Activated CD4-positive, alpha-beta T cell treated with anti-CD3 and anti-CD28 coated beads for 24 hours (primary cell): ENCODE results near the gene RASGEF1C.
"Not testable (repeated sequence)": the region's sequence is repeated elsewhere in the genome, so short reads cannot be mapped to it uniquely, and the experiment has no call there.

Experiments used
- DNase-seq, 2 donors: peaks; one replicate each; pipeline ENCODE4 v3.0.0-alpha.2; 2020; ENCODE audit warnings: low read depth in 2 of 2

The RASGEF1C gene

GRCh38 chr5:180100621-180101450 is 108.2 kb downstream of the RASGEF1C start:
- no peak for DNase-seq

- no peak for DNase-seq
Measured at GRCh38 chr5:180099733-180100611, 109.0 kb downstream of the RASGEF1C start.

DNA sequence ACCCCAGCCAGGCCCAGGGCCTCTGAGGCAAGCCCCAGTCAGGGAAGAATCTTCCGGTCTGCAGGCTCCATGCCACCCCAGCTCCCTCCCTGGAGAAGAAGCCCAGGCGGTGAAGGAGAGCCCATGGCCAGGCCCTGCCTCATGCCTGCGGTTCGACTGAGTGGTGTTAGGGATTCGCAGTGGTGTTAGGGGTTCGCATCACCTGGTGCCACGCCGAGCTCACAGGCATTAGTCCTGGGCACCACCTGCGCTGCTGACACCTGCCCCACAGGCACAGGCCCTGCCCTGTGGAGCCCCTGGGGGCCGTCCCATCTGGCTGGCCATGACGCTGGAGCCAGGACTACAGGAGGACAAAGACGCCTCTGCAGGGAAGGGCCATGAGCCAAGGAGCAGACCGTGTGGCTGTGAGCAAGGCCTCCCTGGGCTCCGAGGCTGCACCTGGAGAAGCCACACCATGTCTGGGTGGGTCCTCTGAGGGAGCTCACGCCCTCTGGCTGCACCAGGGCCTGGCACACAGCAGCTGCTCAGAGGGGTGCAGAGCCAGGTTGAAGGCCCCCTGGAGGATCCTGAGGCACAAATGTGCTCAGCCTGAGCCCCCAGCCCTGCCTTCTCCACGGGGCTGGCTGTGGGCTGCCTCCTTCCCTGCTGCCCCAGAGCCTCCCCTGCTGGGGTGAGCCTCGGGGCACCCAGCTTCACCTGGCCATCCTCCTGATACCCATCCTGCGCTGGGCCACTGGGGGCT is 109.8 kb downstream of the RASGEF1C start:
- no peak for DNase-seq

DNA sequence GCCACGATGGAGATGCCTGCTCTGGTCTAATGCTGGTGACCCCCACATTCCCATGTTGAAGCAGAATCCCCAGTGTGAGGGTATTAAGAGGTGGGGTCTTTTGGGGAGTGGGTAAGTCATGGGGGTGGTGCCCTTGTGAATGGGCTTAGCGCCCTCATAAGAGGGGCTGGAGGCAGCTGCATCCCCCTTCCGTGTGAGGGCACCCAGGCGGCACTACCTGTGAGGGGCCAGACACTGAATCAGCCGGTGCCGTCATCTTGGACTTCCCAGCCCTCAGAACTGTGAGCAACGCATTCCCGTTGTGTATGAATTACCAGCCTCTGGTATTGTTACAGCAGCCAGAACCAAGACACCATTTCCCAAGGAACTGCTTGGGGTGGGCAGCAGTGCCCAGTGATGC is 110.5 kb downstream of the RASGEF1C start:
- DNase-seq, result no peak

- DNase-seq, result no peak
Measured at GRCh38 chr5:180097926-180098325, 111.1 kb downstream of the RASGEF1C start.

DNA sequence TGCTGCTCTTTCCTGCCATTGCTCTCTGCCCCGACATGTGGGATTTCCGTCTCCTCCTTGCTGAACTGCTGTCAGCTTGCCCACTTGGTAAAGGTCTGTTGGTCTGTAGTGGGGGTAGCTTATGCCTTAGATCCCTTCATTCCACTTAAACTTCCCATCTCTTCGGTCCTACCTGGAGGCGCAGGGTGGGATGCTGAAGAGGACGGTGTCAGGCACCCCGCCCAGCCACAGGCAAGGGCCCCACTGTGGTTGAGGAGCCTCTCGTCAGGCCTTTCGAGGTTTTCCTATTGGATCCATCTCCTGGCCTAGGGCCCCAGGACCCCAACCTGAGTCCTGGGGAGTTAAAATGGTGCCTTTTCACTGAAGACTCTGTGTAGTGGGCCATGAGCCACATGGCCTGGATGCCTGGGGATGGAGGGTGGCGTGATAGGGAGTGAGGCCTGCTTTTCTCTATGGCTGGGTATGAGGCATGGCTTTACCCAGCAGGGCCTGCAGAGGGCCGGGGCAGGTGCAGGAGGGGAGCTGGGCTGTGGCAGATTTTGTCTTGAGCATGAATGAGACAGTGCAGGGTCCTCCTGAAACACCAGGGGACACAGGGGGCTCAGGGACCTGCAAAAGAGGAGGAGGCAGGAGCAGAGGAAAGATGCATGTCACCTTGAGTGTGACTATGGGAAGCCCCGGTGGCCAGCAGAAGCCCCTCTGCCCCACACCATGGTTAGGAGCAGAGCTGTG is 111.7 kb downstream of the RASGEF1C start:
- no peak for DNase-seq

DNA sequence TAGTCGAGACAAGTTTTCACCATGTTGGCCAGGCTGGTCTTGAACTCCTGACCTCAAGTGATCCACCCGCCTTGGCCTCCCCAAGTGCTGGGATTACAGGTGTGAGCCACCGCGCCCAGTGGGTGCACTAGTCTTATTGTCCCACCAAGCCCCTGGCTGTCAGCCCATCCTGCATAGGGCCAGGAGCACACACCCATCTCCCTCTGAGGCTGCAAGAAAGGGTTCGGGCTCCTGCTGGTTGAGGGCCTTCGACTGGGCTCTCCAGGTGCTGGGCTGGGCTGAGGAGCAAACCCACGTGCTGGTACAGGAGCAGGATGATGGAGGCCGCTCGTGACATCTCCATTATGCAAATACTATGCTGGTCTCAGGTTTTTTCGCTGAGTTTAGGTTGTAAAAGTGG is 112.4 kb downstream of the RASGEF1C start:
- DNase-seq, result no peak

- DNase-seq, result no peak
Measured at GRCh38 chr5:180095545-180095944, 113.5 kb downstream of the RASGEF1C start.

DNA sequence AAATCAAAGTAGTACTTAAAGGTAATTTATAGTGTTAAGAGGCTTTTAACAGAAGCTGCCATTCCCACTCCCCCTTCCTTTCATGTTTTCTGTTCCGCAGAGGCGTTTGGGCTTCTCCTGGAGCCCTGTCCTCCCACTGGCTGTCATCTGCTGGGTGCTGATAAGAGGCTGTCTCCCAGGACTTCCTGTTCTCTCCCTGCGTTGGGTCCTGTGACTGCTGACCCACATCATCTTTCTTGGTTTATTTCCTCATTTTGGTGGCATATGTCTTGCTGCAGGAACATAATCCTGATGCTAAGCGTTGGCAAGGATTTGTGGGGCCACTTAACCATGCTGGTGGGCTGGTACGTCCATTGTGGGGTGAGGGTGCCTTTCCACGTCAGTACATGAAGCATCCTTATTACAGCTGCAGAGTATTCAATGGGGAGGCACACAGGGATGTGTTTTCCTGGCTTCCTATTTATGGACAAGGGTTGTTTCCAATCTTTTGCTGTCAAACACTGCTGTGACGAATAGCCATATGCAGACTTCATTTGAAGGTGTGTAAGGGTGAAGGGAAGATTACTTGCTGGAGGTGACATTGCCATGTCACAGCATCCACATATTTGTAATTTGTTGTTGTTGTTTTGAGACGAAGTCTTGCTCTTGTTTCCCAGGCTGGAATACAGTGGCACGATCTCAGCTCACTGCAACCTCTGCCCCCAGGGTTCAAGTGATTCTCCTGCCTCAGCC is 115.2 kb downstream of the RASGEF1C start:
- no peak for DNase-seq

DNA sequence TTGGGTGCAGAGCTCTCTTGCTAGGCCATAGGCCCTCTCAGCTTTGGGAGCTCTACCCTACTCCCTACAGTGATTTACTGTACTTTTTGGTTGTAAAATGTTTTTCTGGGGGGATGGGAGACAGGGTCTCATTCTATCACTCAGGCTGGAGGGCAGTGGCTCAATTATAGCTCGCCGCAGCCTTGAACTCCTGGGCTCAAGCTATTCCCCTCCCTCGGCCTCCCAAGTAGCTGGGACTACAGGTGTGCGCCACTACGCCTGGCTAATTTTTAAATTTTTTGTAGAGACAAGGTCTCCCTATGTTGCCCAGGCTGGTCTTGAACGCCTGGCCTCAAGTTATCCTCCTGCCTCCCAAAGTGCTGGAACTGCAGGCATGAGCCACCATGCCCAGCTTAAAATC is 115.8 kb downstream of the RASGEF1C start:
- no peak for DNase-seq

DNA sequence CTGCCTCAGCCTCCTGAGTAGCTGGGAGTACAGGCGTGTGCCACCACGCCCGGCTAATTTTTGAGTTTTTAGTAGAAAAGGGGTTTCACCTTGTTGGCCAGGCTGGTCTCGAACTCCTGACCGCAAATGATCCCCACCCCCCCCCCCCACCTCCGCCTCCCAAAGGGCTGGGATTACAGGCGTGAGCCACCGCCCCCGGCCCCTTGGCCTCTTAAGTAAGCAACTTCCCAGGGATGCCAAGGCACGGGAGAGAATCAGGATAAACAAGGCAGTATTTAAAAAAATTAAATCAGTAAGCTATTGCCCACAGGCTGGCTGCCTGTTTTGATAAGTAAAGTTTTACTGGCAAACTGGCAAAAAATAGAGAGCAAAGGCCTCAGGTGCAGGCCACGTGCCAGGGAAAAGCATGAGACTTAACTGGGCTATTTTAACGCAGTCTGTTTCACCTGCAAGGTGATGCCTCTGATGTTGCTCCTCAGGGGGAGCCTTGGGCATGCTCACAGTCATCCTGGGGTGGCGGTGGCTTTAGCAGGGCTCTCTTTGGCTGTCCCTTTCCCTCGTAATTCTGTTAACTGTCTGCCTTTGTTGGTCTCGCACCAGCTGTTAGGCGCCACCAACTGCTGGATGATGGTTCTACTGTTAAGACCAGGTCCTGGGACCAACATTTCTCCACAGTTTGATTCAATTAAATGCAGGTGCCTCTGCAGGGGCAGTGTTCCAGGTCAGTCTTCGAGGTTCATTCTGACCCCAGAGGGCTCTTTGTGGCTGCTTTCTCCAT is 118.1 kb downstream of the RASGEF1C start:
- DNase-seq, result no peak

GRCh38 chr5:180090098-180090768 is 118.8 kb downstream of the RASGEF1C start:
- DNase-seq, result peak; percentile 65 to 68

GRCh38 chr5:180089628-180090027 is 119.4 kb downstream of the RASGEF1C start:
- not testable (repeated sequence) for DNase-seq

GRCh38 chr5:180088561-180088960 is 120.5 kb downstream of the RASGEF1C start:
- no peak for DNase-seq

GRCh38 chr5:180086816-180087399 is 122.1 kb downstream of the RASGEF1C start:
- no peak for DNase-seq

DNA sequence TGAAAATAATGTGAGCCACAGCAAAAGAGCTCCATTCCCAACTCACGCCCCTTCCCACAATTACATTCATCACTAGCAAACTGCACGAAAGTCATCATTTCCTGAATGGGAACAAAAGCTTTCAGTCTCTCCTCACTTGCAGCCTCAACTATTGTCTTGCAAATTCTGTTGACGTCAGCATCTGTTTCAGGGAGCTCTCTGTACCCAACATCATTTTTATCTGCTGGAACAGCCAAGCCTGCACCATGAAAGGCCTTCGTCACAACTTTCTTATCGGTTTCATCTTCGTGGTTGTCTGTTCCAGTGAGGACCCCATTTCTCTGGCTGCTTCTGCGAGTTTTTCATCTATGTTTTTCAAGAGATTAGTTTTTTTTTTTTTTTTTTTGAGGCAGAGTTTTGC is 123.2 kb downstream of the RASGEF1C start:
- no peak for DNase-seq

DNA sequence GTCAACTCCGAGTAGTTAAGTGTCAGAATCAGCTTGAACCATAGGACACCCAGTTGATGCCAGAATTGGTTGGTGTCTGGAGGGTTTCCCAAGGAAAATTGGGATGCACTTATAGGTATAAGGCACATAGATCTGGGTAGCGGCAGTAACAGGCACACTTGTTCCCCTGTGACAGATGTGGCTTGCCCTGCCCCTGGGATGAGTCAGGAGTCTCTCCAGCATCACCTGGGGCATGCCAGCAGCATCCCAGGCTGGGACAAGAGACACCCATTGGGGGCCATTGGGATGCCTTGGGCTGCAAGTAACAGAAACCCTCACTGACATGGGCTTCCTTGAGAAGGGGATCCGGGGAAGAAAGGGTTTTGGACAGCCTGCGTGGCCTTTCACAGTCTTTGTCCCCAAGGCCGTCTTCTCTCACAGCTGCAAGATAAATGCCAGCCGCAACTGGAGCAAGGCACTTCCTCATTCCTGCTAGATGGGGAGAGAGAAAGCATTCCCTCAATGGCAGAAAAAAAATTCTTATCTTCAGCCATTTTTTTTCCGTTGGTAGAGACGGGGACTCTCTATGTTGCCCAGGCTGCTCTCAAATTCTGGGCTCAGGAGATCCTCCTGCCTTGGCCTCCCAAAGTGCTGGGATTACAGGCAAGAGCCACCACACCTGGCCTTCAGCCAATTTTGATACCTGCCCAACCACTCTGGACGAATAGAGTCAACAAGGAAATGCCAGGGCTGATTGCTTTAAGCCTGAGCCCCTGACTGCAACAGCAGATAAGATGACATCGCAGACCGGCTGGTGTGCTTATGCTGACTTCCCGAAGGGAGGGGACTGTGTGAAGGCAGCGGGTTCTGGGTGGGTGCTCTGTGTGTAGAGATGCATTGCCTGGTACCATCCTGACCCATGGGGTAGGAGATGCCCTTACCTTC is 124.1 kb downstream of the RASGEF1C start:
- DNase-seq, result no peak

DNA sequence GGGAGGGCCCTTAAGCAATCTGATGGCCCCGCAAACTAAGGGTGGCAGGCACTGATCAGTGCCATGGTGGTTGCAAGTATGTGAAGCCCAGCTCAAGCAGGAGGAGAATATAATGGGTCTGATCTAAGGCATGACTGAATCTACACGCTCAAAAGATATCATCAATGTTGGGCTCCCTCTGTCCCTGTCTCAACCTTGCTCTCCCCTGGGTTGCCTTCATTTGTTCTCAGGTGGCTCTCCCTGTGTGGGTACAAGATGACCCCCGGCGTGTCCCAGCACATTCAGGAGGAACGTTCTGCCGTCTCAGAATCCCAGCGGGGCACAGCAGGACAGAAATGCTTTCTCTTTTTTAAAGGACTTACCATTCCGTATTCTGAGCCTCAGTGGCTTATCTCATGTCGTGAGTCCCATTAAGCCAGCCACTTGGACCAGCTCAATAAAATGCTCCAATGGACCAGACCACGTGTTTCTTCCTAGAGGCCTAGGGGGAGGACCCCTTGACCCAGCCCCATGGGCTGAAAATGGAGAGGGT is 125.4 kb downstream of the RASGEF1C start:
- DNase-seq, result no peak
